Suprapubic skin (tissue), 4 donors: ENCODE results near the gene ATG16L2. TPM values are rescaled to one million over a fixed set of nuclear protein-coding genes. Genes with fewer than 3 reads are reported as not detected.
A peak's percentile ranks its signal among the peaks of the same experiment; 100 is the strongest.

Experiments used
- DNase-seq, 2 donors: peaks; one replicate each; pipeline ENCODE4 v3.0.0-alpha.2; 2019; ENCODE audit warnings: low spot score in 2 of 2
- H3K27ac ChIP-seq: fragments of 200-600 bp; sonication (generic); one replicate; pipeline ENCODE4 v1.5.1; 2019
- H3K27me3 ChIP-seq: fragments of 200-600 bp; sonication (generic); one replicate; pipeline ENCODE4 v1.5.1; 2019
- H3K36me3 ChIP-seq: fragments of 200-600 bp; sonication (generic); one replicate; pipeline ENCODE4 v1.5.1; 2019
- H3K4me1 ChIP-seq: fragments of 200-600 bp; sonication (generic); one replicate; pipeline ENCODE4 v1.5.1; 2019
- H3K4me3 ChIP-seq: fragments of 200-600 bp; sonication (generic); one replicate; pipeline ENCODE4 v1.5.1; 2019; ENCODE audit warnings: mild to moderate bottlenecking
- H3K9me3 ChIP-seq: fragments of 200-600 bp; sonication (generic); one replicate; pipeline ENCODE4 v1.5.1; 2019
- CTCF ChIP-seq, 2 donors: fragments of 200-600 bp in 1 of 2; fragments of 450-650 bp in 1 of 2; sonication (generic) in 1 of 2; IDR thresholded peaks; one replicate each; pipeline ENCODE4 v1.5.1; 2016 to 2019; ENCODE audit warnings: antibody characterized with exemption in 2 of 2, mild to moderate bottlenecking in 1 of 2, moderate library complexity in 1 of 2
- EP300 ChIP-seq: sonication (generic); formaldehyde crosslinking; IDR thresholded peaks from one replicate; pipeline ENCODE4 v1.6.1; 2017; ENCODE audit warnings: antibody characterized with exemption
- POLR2A ChIP-seq, 2 donors: fragments of 450-650 bp; IDR thresholded peaks; one replicate each; pipeline ENCODE4 v1.6.1; 2017; ENCODE audit warnings: antibody characterized with exemption in 2 of 2, mild to moderate bottlenecking in 2 of 2, moderate library complexity in 2 of 2
- POLR2AphosphoS5 ChIP-seq, 3 donors: sonication (generic); formaldehyde crosslinking; IDR thresholded peaks; one replicate each; pipeline ENCODE4 v1.6.1; 2017; ENCODE audit warnings: antibody characterized with exemption in 3 of 3
- WGBS: methylation state at CpG from one replicate; pipeline ENCODE4 v1.1.5; 2018; 5-methylcytosine and 5-hydroxymethylcytosine counted together
- total RNA-seq, 4 donors: library from RNA; depleted of rRNA; stranded (reverse); fragments of >200 nt; gene quantifications; one replicate each; pipeline ENCODE4 v1.1.0, GENCODE V29; 2016

Gene ATG16L2
- total RNA-seq, 4 donors from 2014 or later = 81.9 to 231 (median 111) TPM

- WGBS = 100% methylated on average over 5 of the region's 5 CpGs
- peaks cover 31% of the 10 kb centered on the region for H3K4me1 ChIP-seq
Measured at GRCh38 chr11:72833083-72833733, 19.0 kb downstream of the ATG16L2 start.

GRCh38 chr11:72833811-72834493 lies 19.7 kb downstream of the ATG16L2 start:
- no peak overlapping the region for H3K4me3 ChIP-seq
- TF ChIP-seq POLR2AphosphoS5 (IDR thresholded peaks at IDR 0.05) = no peak
- TF ChIP-seq CTCF (IDR thresholded peaks at IDR 0.05) = no peak
- DNase-seq = no peak
- no peaks in the 10 kb centered on the region for H3K27me3 ChIP-seq
- peaks cover 31% of the 10 kb centered on the region for H3K4me1 ChIP-seq
- H3K9me3 ChIP-seq = no peaks in the 10 kb centered on the region
- WGBS = 51% methylated on average over 8 of the region's 8 CpGs
- H3K36me3 ChIP-seq = peaks cover 23% of the 10 kb centered on the region
- peak overlapping the region; percentile 47 for H3K27ac ChIP-seq

More at GRCh38 chr11:72833083-72833733, 19.0 kb downstream of the ATG16L2 start:
- Histone ChIP-seq H3K27me3 (no peaks in the 10 kb centered on the region), H3K36me3 (peaks cover 27% of the 10 kb centered on the region), H3K4me3 (no peak overlapping the region), H3K27ac (no peak overlapping the region), H3K9me3 (no peaks in the 10 kb centered on the region)
- TF ChIP-seq POLR2AphosphoS5 (IDR thresholded peaks at IDR 0.05) (no peak), POLR2A (IDR thresholded peaks at IDR 0.05) (no peak), CTCF (IDR thresholded peaks at IDR 0.05) (no peak), EP300 (no peak)
- no peak for DNase-seq

DNA sequence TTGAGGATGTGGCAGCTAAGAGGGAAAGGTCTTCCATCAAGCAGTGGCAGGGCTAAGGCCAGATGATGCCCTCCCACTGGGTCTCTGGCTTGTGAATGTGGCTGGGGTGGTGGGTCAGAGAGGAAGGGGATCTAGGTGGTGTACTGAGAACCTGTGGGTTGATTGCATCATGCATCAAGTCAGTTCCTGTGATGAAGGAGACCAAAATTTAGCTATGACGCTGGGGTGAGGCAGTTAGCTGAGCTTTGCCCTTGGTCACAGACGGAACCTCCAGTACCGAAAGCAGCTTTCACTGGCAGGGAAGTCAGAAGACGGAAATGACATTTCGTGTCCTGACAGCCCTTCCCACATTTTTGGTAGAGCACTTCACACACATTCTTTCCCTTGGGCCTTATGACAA lies 20.7 kb downstream of the ATG16L2 start:
- H3K36me3 ChIP-seq = peaks cover 16% of the 10 kb centered on the region
- peaks cover 31% of the 10 kb centered on the region for H3K4me1 ChIP-seq
- peak overlapping the region; percentile 47 for H3K27ac ChIP-seq
- H3K9me3 ChIP-seq = no peaks in the 10 kb centered on the region
- TF ChIP-seq POLR2AphosphoS5 (IDR thresholded peaks at IDR 0.05) = no peak
- H3K4me3 ChIP-seq = no peak overlapping the region
- 83% methylated on average over 5 of the region's 5 CpGs for WGBS
- no peak for DNase-seq
- H3K27me3 ChIP-seq = no peaks in the 10 kb centered on the region

- no peaks in the 10 kb centered on the region for H3K9me3 ChIP-seq
- peaks cover 18% of the 10 kb centered on the region for H3K36me3 ChIP-seq
- no peak for TF ChIP-seq POLR2A (IDR thresholded peaks at IDR 0.05)
- TF ChIP-seq EP300 = no peak
- no peak for TF ChIP-seq POLR2AphosphoS5 (IDR thresholded peaks at IDR 0.05)
- TF ChIP-seq CTCF (IDR thresholded peaks at IDR 0.05) = no peak
- 74% methylated on average over 4 of the region's 4 CpGs for WGBS
- DNase-seq = no peak
- H3K27me3 ChIP-seq = no peaks in the 10 kb centered on the region
- peak overlapping the region; percentile 47 for H3K27ac ChIP-seq
- H3K4me1 ChIP-seq = peaks cover 31% of the 10 kb centered on the region
- H3K4me3 ChIP-seq = no peak overlapping the region
Measured at GRCh38 chr11:72836111-72836510, 21.9 kb downstream of the ATG16L2 start.

GRCh38 chr11:72838691-72839305 lies 24.6 kb downstream of the ATG16L2 start:
- DNase-seq = no peak
- Histone ChIP-seq H3K9me3 (no peaks in the 10 kb centered on the region), H3K27ac (no peak overlapping the region), H3K4me1 (peaks cover 8% of the 10 kb centered on the region), H3K27me3 (no peaks in the 10 kb centered on the region), H3K36me3 (peaks cover 30% of the 10 kb centered on the region), H3K4me3 (no peak overlapping the region)
- 53% methylated on average over 4 of the region's 4 CpGs for WGBS
- TF ChIP-seq CTCF (IDR thresholded peaks at IDR 0.05) = no peak
- no peak for TF ChIP-seq POLR2AphosphoS5 (IDR thresholded peaks at IDR 0.05)
- no peak for TF ChIP-seq EP300
- no peak for TF ChIP-seq POLR2A (IDR thresholded peaks at IDR 0.05)
